ENCODE results near the gene DARS1. TPM values are rescaled to one million over a fixed set of nuclear protein-coding genes. Genes with fewer than 3 reads are reported as not detected.

DARS1 gene
- total RNA-seq, 1 experiment from 2014 or later, result 57.5 TPM

- Mint-ChIP-seq H3K4me1 (ENCODE audit: low read depth, unreplicated experiment) (peaks cover 29% of the 10 kb centered on the region), H3K27me3 (ENCODE audit: unreplicated experiment) (no peaks in the 10 kb centered on the region), H3K36me3 (ENCODE audit: insufficient read depth, unreplicated experiment) (peaks cover 5% of the 10 kb centered on the region), H3K27ac (ENCODE audit: unreplicated experiment) (peak overlapping the region; percentile 26), H3K9me3 (ENCODE audit: low read depth, unreplicated experiment) (no peaks in the 10 kb centered on the region), H3K4me3 (ENCODE audit: low read depth, unreplicated experiment) (peak overlapping the region; percentile 2)
- BruUV-seq (replicated peaks), result no TSS peak
- TF ChIP-seq CTCF (IDR thresholded peaks at IDR 0.05; ENCODE audit: unreplicated experiment), result no peak
- CTCF ChIA-PET, result no interaction called here
- intact Hi-C loops (cut with micrococcal nuclease; ENCODE audit: unreplicated experiment), result loop anchor here (10.0 kb wide), 1 partner anchor 91 kb away; the partner anchor contains the start of gene CXCR4
- DNase-seq, result peak; percentile 63
Observed at GRCh38 chr2:136023416-136023815, 38.0 kb upstream of the DARS1 start.

- TF ChIP-seq CTCF (IDR thresholded peaks at IDR 0.05; ENCODE audit: unreplicated experiment), result no peak
- Mint-ChIP-seq H3K27ac (ENCODE audit: unreplicated experiment) (peak overlapping the region; percentile 26), H3K36me3 (ENCODE audit: insufficient read depth, unreplicated experiment) (peaks cover 5% of the 10 kb centered on the region), H3K27me3 (ENCODE audit: unreplicated experiment) (no peaks in the 10 kb centered on the region), H3K9me3 (ENCODE audit: low read depth, unreplicated experiment) (no peaks in the 10 kb centered on the region), H3K4me3 (ENCODE audit: low read depth, unreplicated experiment) (peak overlapping the region; percentile 2), H3K4me1 (ENCODE audit: low read depth, unreplicated experiment) (peaks cover 29% of the 10 kb centered on the region)
- intact Hi-C loops (cut with micrococcal nuclease; ENCODE audit: unreplicated experiment), result loop anchor here (10.0 kb wide), 1 partner anchor 92 kb away; the partner anchor contains the start of gene CXCR4
- CTCF ChIA-PET, result interaction anchor here (0.8 kb wide), 1 partner anchor 430 kb away, joined by 3 read pairs; no protein-coding TSS in a partner anchor
- BruUV-seq (replicated peaks), result no TSS peak
- DNase-seq, result no peak
Observed at GRCh38 chr2:136022396-136023146, 37.1 kb upstream of the DARS1 start.

- Mint-ChIP-seq H3K4me3 (ENCODE audit: low read depth, unreplicated experiment) (no peak overlapping the region), H3K36me3 (ENCODE audit: insufficient read depth, unreplicated experiment) (peaks cover 5% of the 10 kb centered on the region), H3K27ac (ENCODE audit: unreplicated experiment) (no peak overlapping the region), H3K4me1 (ENCODE audit: low read depth, unreplicated experiment) (peaks cover 29% of the 10 kb centered on the region), H3K27me3 (ENCODE audit: unreplicated experiment) (no peaks in the 10 kb centered on the region), H3K9me3 (ENCODE audit: low read depth, unreplicated experiment) (no peaks in the 10 kb centered on the region)
- intact Hi-C loops (cut with micrococcal nuclease; ENCODE audit: unreplicated experiment), result loop anchor here (10.0 kb wide), 1 partner anchor 93 kb away; the partner anchor contains the start of gene CXCR4
- BruUV-seq (replicated peaks), result no TSS peak
- TF ChIP-seq CTCF (IDR thresholded peaks at IDR 0.05; ENCODE audit: unreplicated experiment), result no peak
- no peak for DNase-seq
- CTCF ChIA-PET, result interaction anchor here (0.8 kb wide), 1 partner anchor 430 kb away, joined by 3 read pairs; no protein-coding TSS in a partner anchor
Observed at GRCh38 chr2:136021976-136022375, 36.5 kb upstream of the DARS1 start.

GRCh38 chr2:136021406-136021805 lies 36.0 kb upstream of the DARS1 start:
- CTCF ChIA-PET, result interaction anchor here (0.8 kb wide), 1 partner anchor 431 kb away, joined by 3 read pairs; no protein-coding TSS in a partner anchor
- Mint-ChIP-seq H3K27ac (ENCODE audit: unreplicated experiment) (no peak overlapping the region), H3K27me3 (ENCODE audit: unreplicated experiment) (no peaks in the 10 kb centered on the region), H3K36me3 (ENCODE audit: insufficient read depth, unreplicated experiment) (peaks cover 5% of the 10 kb centered on the region), H3K9me3 (ENCODE audit: low read depth, unreplicated experiment) (no peaks in the 10 kb centered on the region), H3K4me3 (ENCODE audit: low read depth, unreplicated experiment) (no peak overlapping the region), H3K4me1 (ENCODE audit: low read depth, unreplicated experiment) (peaks cover 29% of the 10 kb centered on the region)
- BruUV-seq (replicated peaks), result no TSS peak
- intact Hi-C loops (cut with micrococcal nuclease; ENCODE audit: unreplicated experiment), result loop anchor here (10.0 kb wide), 1 partner anchor 93 kb away; the partner anchor contains the start of gene CXCR4
- TF ChIP-seq CTCF (IDR thresholded peaks at IDR 0.05; ENCODE audit: unreplicated experiment), result no peak
- DNase-seq, result no peak
